HG03066 (cell line): ENCODE measurements around the gene CILP2.

Experiments
- ATAC-seq: cut with Tn5 transposase; IDR thresholded peaks from one replicate; pipeline ENCODE4 v1.9.1; 2021; ENCODE audit warnings: low read depth; ENCODE audit not compliant: unreplicated experiment

CILP2 gene

GRCh38 chr19:19594381-19594780 lies 56.3 kb downstream of the CILP2 start:
- no peak for ATAC-seq

GRCh38 chr19:19595171-19595701 lies 57.2 kb downstream of the CILP2 start:
- ATAC-seq: no peak
